NCI-H1436 treated with DMSO at 0.1 percent for 48 hours (cell line): Measurements from ENCODE around the gene GSC2.

Source experiments
- DNase-seq: peaks from one replicate; lab custom pipeline; 2025; lab: John Stamatoyannopoulos, UW

Gene GSC2

GRCh38 chr22:19119949-19120348, 30.1 kb downstream of the GSC2 start:
- no peak for DNase-seq

GRCh38 chr22:19118329-19118880, 31.7 kb downstream of the GSC2 start:
- DNase-seq, result no peak

- DNase-seq, result no peak
Observed at GRCh38 chr22:19117111-19117512, 33.0 kb downstream of the GSC2 start.

- no peak for DNase-seq
Observed at GRCh38 chr22:19115628-19116027, 34.5 kb downstream of the GSC2 start.

- DNase-seq, result no peak
Observed at GRCh38 chr22:19114984-19115552, 35.0 kb downstream of the GSC2 start.

- no peak for DNase-seq
Observed at GRCh38 chr22:19113429-19113828, 36.7 kb downstream of the GSC2 start.

GRCh38 chr22:19111584-19111983, 38.5 kb downstream of the GSC2 start:
- DNase-seq, result no peak

GRCh38 chr22:19111140-19111539, 39.0 kb downstream of the GSC2 start:
- DNase-seq, result no peak

GRCh38 chr22:19110646-19111045, 39.4 kb downstream of the GSC2 start:
- DNase-seq, result no peak

GRCh38 chr22:19110064-19110458, 40.0 kb downstream of the GSC2 start:
- DNase-seq, result no peak

GRCh38 chr22:19109198-19110063, 40.7 kb downstream of the GSC2 start:
- no peak for DNase-seq

- DNase-seq, result no peak
Observed at GRCh38 chr22:19108807-19109197, 41.3 kb downstream of the GSC2 start.

GRCh38 chr22:19107730-19108074, 42.4 kb downstream of the GSC2 start:
- DNase-seq, result no peak

- no peak for DNase-seq
Observed at GRCh38 chr22:19106886-19107729, 43.0 kb downstream of the GSC2 start.

GRCh38 chr22:19105867-19106802, 44.0 kb downstream of the GSC2 start:
- no peak for DNase-seq

GRCh38 chr22:19105456-19105855, 44.6 kb downstream of the GSC2 start:
- no peak for DNase-seq

GRCh38 chr22:19103880-19104821, 45.9 kb downstream of the GSC2 start:
- no peak for DNase-seq

GRCh38 chr22:19098157-19098556, 51.9 kb downstream of the GSC2 start:
- DNase-seq, result no peak

GRCh38 chr22:19097518-19097917, 52.6 kb downstream of the GSC2 start:
- DNase-seq, result no peak
